Astrocyte of the cerebellum (primary cell): ENCODE results near the gene CCL17.

Experiments
- DNase-seq: peaks from one replicate; pipeline ENCODE4 v3.0.0-alpha.2; 2011; ENCODE audit warnings: low read depth
- H3K4me3 ChIP-seq: 2 replicates; pipeline ENCODE4 v1.5.1; 2011; ENCODE audit warnings: mild to moderate bottlenecking, low read depth, low read length, moderate library complexity
- in situ Hi-C: cut with HindIII; loops from 2 replicates; pipeline ENCODE4 v1.10.0; 2017; ENCODE audit warnings: low sequenced_read_pairs
- TF ChIP-seq, protein P1 (sequence below): IDR thresholded peaks from 2 replicates; pipeline ENCODE4 v1.5.1; 2012; ENCODE audit warnings: low read length, low read depth, moderate library complexity, mild to moderate bottlenecking; ENCODE audit errors: missing control alignments

CCL17 gene

DNA sequence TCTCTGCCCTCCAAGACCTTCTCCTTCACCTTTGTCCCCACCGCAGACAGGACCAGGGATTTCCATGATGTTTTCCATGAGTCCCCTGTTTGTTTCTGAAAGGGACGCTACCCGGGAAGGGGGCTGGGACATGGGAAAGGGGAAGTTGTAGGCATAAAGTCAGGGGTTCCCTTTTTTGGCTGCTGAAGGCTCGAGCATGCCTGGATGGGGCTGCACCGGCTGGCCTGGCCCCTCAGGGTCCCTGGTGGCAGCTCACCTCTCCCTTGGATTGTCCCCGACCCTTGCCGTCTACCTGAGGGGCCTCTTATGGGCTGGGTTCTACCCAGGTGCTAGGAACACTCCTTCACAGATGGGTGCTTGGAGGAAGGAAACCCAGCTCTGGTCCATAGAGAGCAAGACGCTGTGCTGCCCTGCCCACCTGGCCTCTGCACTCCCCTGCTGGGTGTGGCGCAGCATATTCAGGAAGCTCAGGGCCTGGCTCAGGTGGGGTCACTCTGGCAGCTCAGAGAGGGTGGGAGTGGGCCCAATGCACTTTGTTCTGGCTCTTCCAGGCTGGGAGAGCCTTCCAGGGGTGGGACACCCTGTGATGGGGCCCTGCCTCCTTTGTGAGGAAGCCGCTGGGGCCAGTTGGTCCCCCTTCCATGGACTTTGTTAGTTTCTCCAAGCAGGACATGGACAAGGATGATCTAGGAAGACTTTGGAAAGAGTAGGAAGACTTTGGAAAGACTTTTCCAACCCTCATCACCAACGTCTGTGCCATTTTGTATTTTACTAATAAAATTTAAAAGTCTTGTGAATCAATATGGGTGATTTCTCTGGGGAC is 20.1 kb upstream of the CCL17 start:
- in situ Hi-C loops = loop anchor here (5.0 kb wide), 1 partner anchor 42 kb away; no protein-coding TSS in a partner anchor
- no peak overlapping the region for H3K4me3 ChIP-seq
- DNase-seq = no peak
- TF ChIP-seq, protein P1, sequence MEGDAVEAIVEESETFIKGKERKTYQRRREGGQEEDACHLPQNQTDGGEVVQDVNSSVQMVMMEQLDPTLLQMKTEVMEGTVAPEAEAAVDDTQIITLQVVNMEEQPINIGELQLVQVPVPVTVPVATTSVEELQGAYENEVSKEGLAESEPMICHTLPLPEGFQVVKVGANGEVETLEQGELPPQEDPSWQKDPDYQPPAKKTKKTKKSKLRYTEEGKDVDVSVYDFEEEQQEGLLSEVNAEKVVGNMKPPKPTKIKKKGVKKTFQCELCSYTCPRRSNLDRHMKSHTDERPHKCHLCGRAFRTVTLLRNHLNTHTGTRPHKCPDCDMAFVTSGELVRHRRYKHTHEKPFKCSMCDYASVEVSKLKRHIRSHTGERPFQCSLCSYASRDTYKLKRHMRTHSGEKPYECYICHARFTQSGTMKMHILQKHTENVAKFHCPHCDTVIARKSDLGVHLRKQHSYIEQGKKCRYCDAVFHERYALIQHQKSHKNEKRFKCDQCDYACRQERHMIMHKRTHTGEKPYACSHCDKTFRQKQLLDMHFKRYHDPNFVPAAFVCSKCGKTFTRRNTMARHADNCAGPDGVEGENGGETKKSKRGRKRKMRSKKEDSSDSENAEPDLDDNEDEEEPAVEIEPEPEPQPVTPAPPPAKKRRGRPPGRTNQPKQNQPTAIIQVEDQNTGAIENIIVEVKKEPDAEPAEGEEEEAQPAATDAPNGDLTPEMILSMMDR = no peak

DNA sequence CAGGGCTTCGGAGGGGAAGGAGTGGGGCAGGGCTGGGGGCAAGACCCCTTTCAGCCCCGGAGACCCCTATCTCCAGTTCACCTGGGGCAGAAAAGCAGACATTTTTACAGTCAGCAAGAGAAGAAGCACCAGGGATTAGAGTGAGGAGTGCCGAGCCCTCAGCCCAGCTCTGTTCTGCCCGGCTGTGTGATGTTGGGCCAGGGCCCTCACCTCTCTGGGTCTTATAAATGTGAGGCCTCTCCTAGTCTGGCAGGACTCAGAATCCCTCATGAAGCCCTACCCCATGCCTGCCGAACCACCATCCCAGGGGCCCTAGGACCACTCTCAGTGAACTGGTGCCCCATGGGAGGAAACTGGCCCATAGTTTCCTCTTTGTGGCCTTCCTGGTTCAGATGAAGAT is 19.5 kb upstream of the CCL17 start:
- in situ Hi-C loops = loop anchor here (5.0 kb wide), 1 partner anchor 43 kb away; no protein-coding TSS in a partner anchor
- DNase-seq = no peak
- no peak overlapping the region for H3K4me3 ChIP-seq
- TF ChIP-seq, protein P1 = no peak

DNA sequence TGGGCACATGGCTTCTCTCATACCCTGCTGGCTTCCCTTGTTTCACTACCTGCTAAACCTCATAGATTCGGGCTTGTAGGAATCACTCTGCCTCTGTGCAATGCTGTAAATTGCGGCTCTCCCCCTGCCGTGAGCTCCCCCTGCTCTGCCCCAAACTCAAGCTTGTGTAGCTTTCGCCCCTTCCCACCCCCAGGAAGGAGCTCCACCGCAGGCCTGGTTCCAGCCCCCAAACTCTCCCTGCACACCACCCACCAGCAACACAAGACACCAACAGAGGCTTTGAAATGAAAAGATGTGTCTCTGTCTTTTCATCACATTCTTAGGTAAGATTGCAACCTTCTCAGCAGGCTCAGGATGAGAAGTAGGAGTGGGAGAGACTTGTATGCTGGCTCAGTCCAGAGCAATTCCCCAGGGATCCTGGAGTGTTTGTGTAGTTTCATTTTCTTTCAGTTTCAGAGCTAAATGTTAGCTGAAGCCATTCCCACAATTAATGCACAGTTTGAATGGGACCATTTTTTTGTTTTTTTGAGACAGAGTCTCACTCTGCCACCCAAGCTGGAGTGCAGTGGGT is 18.1 kb upstream of the CCL17 start:
- no peak overlapping the region for H3K4me3 ChIP-seq
- TF ChIP-seq, protein P1 = no peak
- peak; percentile 63 for DNase-seq
- in situ Hi-C loops = loop anchor here (5.0 kb wide), 1 partner anchor 44 kb away; no protein-coding TSS in a partner anchor

DNA sequence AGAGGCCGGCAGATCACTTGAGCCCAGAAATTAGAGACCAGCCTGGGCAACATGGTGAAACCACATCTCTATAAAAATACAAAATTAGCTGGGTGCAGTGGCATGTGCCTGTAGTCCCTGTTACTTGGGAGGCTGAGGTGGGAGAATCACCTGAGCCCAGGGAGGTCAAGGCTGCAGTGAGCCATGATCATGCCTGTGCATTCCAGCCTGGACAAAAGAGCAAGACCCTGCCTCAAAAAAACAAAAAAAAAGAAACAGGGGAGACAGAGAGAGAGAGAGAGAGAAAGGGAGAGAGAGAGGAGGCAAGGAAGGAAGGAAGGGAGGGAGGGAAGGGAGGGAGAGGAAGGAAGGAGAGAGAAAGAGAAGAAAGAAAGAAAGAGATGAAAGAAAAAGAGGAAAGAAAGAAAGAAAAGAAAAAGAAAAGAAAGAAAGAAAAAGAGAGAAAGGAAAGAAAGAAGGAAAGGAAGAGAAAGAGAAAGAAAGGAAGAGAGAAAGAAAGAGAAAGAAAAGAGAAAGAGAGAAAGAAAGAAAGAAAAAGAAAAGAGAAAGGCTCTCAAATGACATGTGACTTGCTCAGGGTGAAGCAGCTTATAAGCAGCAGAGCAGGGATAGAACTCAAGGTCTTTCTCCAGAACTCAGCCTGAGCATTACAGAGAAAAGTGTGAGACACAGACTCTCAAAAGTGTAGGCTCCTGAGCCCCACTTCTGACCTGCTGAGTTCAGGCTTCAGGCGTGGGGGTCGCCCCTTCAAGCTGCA is 16.8 kb upstream of the CCL17 start:
- TF ChIP-seq, protein P1 = no peak
- in situ Hi-C loops = loop anchor here (5.0 kb wide), 1 partner anchor 45 kb away; no protein-coding TSS in a partner anchor
- H3K4me3 ChIP-seq = no peak overlapping the region
- no peak for DNase-seq

DNA sequence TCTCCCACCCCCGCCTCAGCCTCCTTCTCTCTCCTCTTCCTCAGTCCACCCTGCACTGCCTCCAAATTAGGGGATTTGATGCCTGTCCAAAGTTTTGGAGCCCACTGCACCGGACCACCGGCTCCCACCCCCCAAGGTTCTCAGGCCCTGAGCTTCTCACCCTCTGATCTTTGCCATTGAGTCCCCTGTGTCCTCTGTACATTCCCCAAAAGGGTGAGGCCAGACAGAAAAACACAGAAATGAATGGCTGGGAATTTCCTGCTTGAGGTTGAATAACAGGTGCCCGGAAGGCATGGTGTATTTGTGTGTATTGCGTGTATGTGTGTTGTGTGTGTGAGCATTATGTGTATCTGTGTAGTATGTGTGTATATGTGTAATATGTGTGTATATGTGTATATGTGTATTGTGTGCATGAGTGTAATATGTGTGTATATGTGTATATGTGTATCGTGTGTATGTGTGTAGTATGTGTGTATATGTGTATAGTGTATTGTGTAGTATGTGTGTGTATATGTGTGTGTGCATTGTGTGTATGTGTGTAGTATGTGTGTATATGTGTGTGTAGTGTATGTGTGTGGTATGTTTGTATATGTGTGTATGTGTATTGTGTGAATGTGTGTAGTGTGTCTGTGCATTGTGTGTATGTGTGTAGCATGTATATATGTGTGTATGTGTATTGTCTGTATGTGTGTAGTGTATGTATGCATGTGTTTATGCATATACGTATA is 16.0 kb upstream of the CCL17 start:
- no peak overlapping the region for H3K4me3 ChIP-seq
- no peak for DNase-seq
- TF ChIP-seq, protein P1 = no peak
- in situ Hi-C loops = loop anchor here (5.0 kb wide), 1 partner anchor 46 kb away; no protein-coding TSS in a partner anchor

DNA sequence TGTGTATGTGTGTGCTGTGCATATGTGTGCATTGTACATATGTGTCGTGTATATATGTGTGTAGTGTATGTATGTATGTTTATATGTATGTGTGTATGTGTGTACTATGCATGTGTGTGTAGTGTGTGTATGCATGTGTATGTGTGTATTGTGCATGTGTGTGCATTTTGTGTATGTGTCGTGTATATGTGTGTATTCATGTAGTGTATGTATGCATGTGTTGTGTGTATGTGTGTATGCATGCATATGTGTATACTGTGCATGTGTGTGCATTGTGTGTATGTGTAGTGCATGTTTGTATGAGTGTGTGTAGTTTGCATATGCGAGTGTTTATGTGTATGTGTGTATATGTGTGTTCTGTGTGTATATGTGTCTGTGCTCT is 15.5 kb upstream of the CCL17 start:
- TF ChIP-seq, protein P1 = no peak
- no peak overlapping the region for H3K4me3 ChIP-seq
- in situ Hi-C loops = loop anchor here (5.0 kb wide), 1 partner anchor 47 kb away; no protein-coding TSS in a partner anchor
- no peak for DNase-seq
